ENCODE measurements around the gene HPS5. TPM values are rescaled to one million over a fixed set of nuclear protein-coding genes. Genes with fewer than 3 reads are reported as not detected.
A peak's percentile ranks its signal among the peaks of the same experiment; 100 is the strongest.

The HPS5 gene
- total and polyA plus RNA-seq, 2 of the 13 experiments (the other 11 are each of a cell fraction or from before 2014, with no cell fraction given): 6.6 to 25.5 TPM

DNA sequence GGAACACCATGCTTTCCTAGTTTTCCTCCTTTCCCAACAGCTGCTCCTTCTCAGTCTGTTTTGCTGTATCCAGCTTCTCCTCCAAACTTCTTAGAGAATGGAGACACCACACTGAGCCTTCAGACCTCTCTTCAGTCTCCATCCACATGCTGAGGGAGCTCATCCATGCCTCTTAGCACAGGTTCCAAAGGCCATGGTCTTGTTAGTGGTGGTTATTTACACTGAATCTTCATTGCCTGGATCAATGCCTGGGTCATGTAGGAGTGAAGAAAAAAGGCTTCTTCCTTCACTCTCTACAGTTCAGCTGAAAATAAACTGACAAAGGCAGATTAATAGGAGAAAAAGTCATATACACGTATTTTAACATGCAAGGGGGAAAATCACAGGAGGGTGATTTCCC is 82.3 kb downstream of the HPS5 start (continued):
- TF ChIP-seq, protein P1, sequence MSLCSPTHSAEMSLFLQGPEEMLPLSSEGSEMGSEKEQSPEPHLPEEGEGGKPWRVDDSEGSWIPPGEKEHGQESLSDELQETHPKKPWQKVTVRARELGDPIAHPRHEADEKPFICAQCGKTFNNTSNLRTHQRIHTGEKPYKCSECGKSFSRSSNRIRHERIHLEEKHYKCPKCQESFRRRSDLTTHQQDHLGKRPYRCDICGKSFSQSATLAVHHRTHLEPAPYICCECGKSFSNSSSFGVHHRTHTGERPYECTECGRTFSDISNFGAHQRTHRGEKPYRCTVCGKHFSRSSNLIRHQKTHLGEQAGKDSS (CRISPR knock-in tag; IDR thresholded peaks at IDR 0.05; ENCODE audit: borderline replicate concordance, low read depth): no peak
- TF ChIP-seq ZKSCAN5 (CRISPR knock-in tag; IDR thresholded peaks at IDR 0.05): no peak
- no peak for TF ChIP-seq ZBTB46 (CRISPR knock-in tag; IDR thresholded peaks at IDR 0.05; ENCODE audit: borderline replicate concordance)
- no peak for TF ChIP-seq ARHGAP35 (CRISPR knock-in tag; IDR thresholded peaks at IDR 0.05; ENCODE audit: borderline replicate concordance)
- TF ChIP-seq NCOR1 (IDR thresholded peaks at IDR 0.05; ENCODE audit: borderline replicate concordance, low read length): no peak
- TF ChIP-seq, protein P2, sequence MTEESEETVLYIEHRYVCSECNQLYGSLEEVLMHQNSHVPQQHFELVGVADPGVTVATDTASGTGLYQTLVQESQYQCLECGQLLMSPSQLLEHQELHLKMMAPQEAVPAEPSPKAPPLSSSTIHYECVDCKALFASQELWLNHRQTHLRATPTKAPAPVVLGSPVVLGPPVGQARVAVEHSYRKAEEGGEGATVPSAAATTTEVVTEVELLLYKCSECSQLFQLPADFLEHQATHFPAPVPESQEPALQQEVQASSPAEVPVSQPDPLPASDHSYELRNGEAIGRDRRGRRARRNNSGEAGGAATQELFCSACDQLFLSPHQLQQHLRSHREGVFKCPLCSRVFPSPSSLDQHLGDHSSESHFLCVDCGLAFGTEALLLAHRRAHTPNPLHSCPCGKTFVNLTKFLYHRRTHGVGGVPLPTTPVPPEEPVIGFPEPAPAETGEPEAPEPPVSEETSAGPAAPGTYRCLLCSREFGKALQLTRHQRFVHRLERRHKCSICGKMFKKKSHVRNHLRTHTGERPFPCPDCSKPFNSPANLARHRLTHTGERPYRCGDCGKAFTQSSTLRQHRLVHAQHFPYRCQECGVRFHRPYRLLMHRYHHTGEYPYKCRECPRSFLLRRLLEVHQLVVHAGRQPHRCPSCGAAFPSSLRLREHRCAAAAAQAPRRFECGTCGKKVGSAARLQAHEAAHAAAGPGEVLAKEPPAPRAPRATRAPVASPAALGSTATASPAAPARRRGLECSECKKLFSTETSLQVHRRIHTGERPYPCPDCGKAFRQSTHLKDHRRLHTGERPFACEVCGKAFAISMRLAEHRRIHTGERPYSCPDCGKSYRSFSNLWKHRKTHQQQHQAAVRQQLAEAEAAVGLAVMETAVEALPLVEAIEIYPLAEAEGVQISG (CRISPR knock-in tag; IDR thresholded peaks at IDR 0.05): no peak
- TF ChIP-seq, protein P3, sequence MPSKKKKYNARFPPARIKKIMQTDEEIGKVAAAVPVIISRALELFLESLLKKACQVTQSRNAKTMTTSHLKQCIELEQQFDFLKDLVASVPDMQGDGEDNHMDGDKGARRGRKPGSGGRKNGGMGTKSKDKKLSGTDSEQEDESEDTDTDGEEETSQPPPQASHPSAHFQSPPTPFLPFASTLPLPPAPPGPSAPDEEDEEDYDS (CRISPR knock-in tag; IDR thresholded peaks at IDR 0.05): no peak
- TF ChIP-seq, protein P4, sequence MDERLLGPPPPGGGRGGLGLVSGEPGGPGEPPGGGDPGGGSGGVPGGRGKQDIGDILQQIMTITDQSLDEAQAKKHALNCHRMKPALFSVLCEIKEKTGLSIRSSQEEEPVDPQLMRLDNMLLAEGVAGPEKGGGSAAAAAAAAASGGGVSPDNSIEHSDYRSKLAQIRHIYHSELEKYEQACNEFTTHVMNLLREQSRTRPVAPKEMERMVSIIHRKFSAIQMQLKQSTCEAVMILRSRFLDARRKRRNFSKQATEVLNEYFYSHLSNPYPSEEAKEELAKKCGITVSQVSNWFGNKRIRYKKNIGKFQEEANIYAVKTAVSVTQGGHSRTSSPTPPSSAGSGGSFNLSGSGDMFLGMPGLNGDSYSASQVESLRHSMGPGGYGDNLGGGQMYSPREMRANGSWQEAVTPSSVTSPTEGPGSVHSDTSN (CRISPR knock-in tag; IDR thresholded peaks at IDR 0.05): no peak
- TF ChIP-seq KDM6A (CRISPR knock-in tag; IDR thresholded peaks at IDR 0.05; ENCODE audit: low read depth): 0 out of 2 replicates have a peak, but pooled peaks have one; percentile 43
- TF ChIP-seq ATM (IDR thresholded peaks at IDR 0.05; ENCODE audit: borderline replicate concordance): no peak
- no peak for TF ChIP-seq ZNF530 (CRISPR knock-in tag; IDR thresholded peaks at IDR 0.05; ENCODE audit: low read depth)
- no peak for TF ChIP-seq SMARCC2 (IDR thresholded peaks at IDR 0.05)
- peak in 1 of 2 experiments; percentile 34; a peak in 1 of 4 replicates for TF ChIP-seq EP300 (IDR thresholded peaks at IDR 0.05; ENCODE audit: low read depth in 2 of 2, low read length in 2 of 2)
- no peak for TF ChIP-seq EP300 (CRISPR knock-in tag; IDR thresholded peaks at IDR 0.05; ENCODE audit: borderline replicate concordance)
- TF ChIP-seq, protein P5, sequence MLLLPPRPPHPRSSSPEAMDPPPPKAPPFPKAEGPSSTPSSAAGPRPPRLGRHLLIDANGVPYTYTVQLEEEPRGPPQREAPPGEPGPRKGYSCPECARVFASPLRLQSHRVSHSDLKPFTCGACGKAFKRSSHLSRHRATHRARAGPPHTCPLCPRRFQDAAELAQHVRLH (CRISPR knock-in tag; IDR thresholded peaks at IDR 0.05; ENCODE audit: borderline replicate concordance, low read depth): no peak
- TF ChIP-seq HDAC2 (CRISPR knock-in tag; IDR thresholded peaks at IDR 0.05): peak; percentile 20; the same call in 1 of the 2 replicates
- no peak for TF ChIP-seq NFIC (IDR thresholded peaks at IDR 0.05; ENCODE audit: low read length)
- no peak for TF ChIP-seq CREB1 (IDR thresholded peaks at IDR 0.05)
- no peak for TF ChIP-seq CREB1 (CRISPR knock-in tag; IDR thresholded peaks at IDR 0.05)
- no peak for TF ChIP-seq ZNF879 (CRISPR knock-in tag; IDR thresholded peaks at IDR 0.05)
- TF ChIP-seq IKZF4 (CRISPR knock-in tag; IDR thresholded peaks at IDR 0.05; ENCODE audit: borderline replicate concordance, low read depth, not compliant biosample characterization): no peak
- no peak for TF ChIP-seq GABPA (IDR thresholded peaks at IDR 0.05; ENCODE audit: low read depth, low read length)
- no peak for TF ChIP-seq GABPA (CRISPR knock-in tag; IDR thresholded peaks at IDR 0.05; ENCODE audit: low read depth)
- TF ChIP-seq ONECUT2 (CRISPR knock-in tag; IDR thresholded peaks at IDR 0.05): peak; percentile 78
- no peak for TF ChIP-seq ZNF839 (CRISPR knock-in tag; IDR thresholded peaks at IDR 0.05; ENCODE audit: borderline replicate concordance)
- TF ChIP-seq ZNF724P (CRISPR knock-in tag; IDR thresholded peaks at IDR 0.05; ENCODE audit: borderline replicate concordance): no peak
